Panc1 (cell line): ENCODE data around the gene GPR33.

Experiments used
- POLR2AphosphoS5 ChIP-seq: IDR thresholded peaks from 2 replicates; pipeline ENCODE4 v1.6.1; 2012; ENCODE audit warnings: mild to moderate bottlenecking, low read depth, low read length, moderate library complexity
- TF ChIP-seq, protein P1 (sequence below): fragments of 450-650 bp; IDR thresholded peaks from 2 replicates; pipeline ENCODE4 v1.5.1; 2017; ENCODE audit warnings: mild to moderate bottlenecking

- TF ChIP-seq, protein P1, sequence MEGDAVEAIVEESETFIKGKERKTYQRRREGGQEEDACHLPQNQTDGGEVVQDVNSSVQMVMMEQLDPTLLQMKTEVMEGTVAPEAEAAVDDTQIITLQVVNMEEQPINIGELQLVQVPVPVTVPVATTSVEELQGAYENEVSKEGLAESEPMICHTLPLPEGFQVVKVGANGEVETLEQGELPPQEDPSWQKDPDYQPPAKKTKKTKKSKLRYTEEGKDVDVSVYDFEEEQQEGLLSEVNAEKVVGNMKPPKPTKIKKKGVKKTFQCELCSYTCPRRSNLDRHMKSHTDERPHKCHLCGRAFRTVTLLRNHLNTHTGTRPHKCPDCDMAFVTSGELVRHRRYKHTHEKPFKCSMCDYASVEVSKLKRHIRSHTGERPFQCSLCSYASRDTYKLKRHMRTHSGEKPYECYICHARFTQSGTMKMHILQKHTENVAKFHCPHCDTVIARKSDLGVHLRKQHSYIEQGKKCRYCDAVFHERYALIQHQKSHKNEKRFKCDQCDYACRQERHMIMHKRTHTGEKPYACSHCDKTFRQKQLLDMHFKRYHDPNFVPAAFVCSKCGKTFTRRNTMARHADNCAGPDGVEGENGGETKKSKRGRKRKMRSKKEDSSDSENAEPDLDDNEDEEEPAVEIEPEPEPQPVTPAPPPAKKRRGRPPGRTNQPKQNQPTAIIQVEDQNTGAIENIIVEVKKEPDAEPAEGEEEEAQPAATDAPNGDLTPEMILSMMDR, result no peak
- no peak for TF ChIP-seq POLR2AphosphoS5
Observed at GRCh38 chr14:31440280-31440679, 47.6 kb downstream of the GPR33 start.
